ENCODE measurements around the gene NSMCE1. TPM values are rescaled to one million over a fixed set of nuclear protein-coding genes. Genes with fewer than 3 reads are reported as not detected.

NSMCE1 gene
- total RNA-seq, 1 donor from 2014 or later: 61.0 TPM

DNA sequence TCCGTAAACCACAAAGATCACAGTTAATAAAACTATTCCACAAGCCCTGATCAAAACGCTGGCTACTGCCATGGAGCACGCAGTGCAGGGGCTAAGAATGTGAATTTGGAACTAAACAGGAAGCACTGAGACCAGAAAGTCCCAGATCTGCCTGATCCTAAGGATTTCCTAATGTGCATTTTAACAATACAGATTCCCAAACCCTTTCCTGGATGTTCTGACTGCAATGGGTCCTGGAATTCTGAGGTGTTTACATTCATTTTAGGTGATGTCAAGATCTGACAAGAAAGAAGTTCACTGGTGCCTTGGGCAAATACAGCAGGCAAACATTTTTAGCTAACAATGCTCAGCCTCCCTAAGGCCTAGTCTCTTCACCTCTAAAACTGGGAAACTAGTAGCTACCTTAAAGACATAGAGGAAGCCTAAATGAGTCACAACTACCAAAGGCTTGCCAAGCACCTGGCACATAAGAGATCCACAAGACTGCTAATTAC, 10.3 kb downstream of the NSMCE1 start:
- Mint-ChIP-seq H3K4me1 (peaks cover 71% of the 10 kb centered on the region), H3K4me3 (no peak overlapping the region), H3K9me3 (peaks cover under 1% of the 10 kb centered on the region), H3K27ac (no peak overlapping the region), H3K27me3 (no peaks in the 10 kb centered on the region), H3K36me3 (ENCODE audit: low read depth) (peaks cover 45% of the 10 kb centered on the region)
- ChIA-PET POLR2A (no interaction called here), CTCF (interaction anchor here (1.2 kb wide), 1 partner anchor 57 kb away, joined by 3 read pairs; no protein-coding TSS in a partner anchor)
- TF ChIP-seq, protein P1, sequence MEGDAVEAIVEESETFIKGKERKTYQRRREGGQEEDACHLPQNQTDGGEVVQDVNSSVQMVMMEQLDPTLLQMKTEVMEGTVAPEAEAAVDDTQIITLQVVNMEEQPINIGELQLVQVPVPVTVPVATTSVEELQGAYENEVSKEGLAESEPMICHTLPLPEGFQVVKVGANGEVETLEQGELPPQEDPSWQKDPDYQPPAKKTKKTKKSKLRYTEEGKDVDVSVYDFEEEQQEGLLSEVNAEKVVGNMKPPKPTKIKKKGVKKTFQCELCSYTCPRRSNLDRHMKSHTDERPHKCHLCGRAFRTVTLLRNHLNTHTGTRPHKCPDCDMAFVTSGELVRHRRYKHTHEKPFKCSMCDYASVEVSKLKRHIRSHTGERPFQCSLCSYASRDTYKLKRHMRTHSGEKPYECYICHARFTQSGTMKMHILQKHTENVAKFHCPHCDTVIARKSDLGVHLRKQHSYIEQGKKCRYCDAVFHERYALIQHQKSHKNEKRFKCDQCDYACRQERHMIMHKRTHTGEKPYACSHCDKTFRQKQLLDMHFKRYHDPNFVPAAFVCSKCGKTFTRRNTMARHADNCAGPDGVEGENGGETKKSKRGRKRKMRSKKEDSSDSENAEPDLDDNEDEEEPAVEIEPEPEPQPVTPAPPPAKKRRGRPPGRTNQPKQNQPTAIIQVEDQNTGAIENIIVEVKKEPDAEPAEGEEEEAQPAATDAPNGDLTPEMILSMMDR (IDR thresholded peaks at IDR 0.05): no peak
- ATAC-seq (ENCODE audit: low read depth) (no peak), DNase-seq (no peak)
- intact Hi-C loops (cut with micrococcal nuclease): no loop called here

DNA sequence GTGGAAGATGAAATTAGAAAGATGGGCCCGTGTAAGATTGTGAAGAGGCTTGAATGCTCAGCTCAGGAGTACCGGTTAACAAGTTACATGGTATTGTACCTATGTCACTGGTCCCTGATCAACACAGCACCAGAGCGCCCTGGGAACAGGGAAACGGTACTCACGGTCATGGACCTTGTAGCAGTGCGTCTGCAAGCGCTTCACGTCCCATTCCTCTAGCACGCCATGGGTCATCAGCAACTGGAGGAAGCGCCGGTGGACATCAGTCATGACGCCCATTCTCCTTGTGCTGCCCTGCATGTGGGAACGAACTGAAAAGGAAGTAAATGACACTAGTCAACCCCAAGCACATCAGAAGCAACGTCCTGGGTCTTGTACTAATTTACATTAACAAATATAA, 11.3 kb downstream of the NSMCE1 start:
- no peaks in the 10 kb centered on the region for H3K27me3 Mint-ChIP-seq
- H3K4me1 Mint-ChIP-seq: peaks cover 68% of the 10 kb centered on the region
- no peak overlapping the region for H3K27ac Mint-ChIP-seq
- no peak for DNase-seq
- no peak for ATAC-seq (ENCODE audit: low read depth)
- ChIA-PET CTCF (interaction anchor here (0.7 kb wide), 2 partner anchors 21 to 23 kb away, joined by 3 read pairs; no protein-coding TSS in a partner anchor), POLR2A (interaction anchor here (0.5 kb wide), 1 partner anchor 99 kb away, joined by 6 read pairs; no protein-coding TSS in a partner anchor)
- H3K36me3 Mint-ChIP-seq (ENCODE audit: low read depth): peaks cover 48% of the 10 kb centered on the region
- no peaks in the 10 kb centered on the region for H3K9me3 Mint-ChIP-seq
- no peak overlapping the region for H3K4me3 Mint-ChIP-seq
- TF ChIP-seq, protein P1 (IDR thresholded peaks at IDR 0.05): no peak
- intact Hi-C loops (cut with micrococcal nuclease): no loop called here

DNA sequence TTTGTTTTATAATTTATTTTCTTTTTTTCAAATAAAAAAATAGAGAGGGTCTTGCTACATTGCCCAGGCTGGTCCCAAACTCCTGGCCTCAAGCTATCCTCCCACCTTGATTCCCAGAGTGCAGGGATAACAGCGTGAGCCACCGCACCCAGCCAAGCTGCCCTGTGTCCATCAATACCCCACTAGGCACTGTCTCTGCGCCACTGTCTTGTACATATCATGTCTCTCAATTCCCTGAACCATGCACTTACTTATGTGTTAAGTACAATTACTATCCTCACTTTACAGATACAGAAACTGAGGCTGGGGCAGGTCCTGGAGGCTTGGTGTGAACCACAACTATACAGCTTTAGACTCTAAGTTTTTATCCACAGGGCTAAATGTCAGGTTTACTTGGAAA, 11.7 kb downstream of the NSMCE1 start:
- DNase-seq (no peak), ATAC-seq (ENCODE audit: low read depth) (no peak)
- Mint-ChIP-seq H3K9me3 (no peaks in the 10 kb centered on the region), H3K36me3 (ENCODE audit: low read depth) (peaks cover 50% of the 10 kb centered on the region), H3K27me3 (no peaks in the 10 kb centered on the region), H3K4me1 (peaks cover 67% of the 10 kb centered on the region), H3K4me3 (no peak overlapping the region), H3K27ac (no peak overlapping the region)
- TF ChIP-seq, protein P1 (IDR thresholded peaks at IDR 0.05): no peak
- CTCF ChIA-PET: interaction anchor here (0.7 kb wide), 2 partner anchors 20 to 22 kb away, joined by 3 read pairs; no protein-coding TSS in a partner anchor
- POLR2A ChIA-PET: interaction anchor here (0.5 kb wide), 1 partner anchor 99 kb away, joined by 6 read pairs; no protein-coding TSS in a partner anchor
- intact Hi-C loops (cut with micrococcal nuclease): no loop called here

DNA sequence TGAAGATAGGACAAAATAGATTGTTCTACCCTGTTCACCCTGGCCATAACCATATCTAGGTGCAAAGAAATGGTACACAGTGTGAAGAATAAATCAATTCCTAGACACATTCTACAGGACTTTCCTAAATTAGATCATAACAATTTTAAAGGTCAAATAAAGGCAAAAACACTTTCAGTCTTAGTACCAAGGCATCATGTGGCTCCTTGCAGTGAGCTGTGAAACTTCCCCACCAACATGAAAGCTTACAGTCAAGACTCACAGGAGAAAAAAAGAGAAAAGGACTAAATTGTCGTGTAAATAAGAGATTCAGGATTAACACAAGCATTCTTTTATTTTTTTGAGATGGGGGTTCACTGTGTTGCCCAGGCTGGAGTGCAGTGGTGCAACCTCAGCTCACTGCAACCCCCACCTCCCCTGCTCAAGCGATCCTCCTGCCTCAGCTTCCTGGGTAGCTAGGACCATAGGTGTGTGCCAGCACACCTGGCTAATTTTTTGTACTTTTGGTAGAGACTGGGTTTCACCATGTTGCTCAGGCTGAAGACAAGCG, 14.2 kb downstream of the NSMCE1 start:
- Mint-ChIP-seq H3K36me3 (ENCODE audit: low read depth) (peaks cover 63% of the 10 kb centered on the region), H3K4me3 (peak overlapping the region; percentile 65), H3K9me3 (no peaks in the 10 kb centered on the region), H3K27me3 (no peaks in the 10 kb centered on the region), H3K4me1 (peaks cover 68% of the 10 kb centered on the region), H3K27ac (peak overlapping the region; percentile 88)
- ATAC-seq (ENCODE audit: low read depth) (peak; percentile 82), DNase-seq (no peak)
- POLR2A ChIA-PET: interaction anchor here (0.6 to 5.5 kb wide), 21 partner anchors 8 to 201 kb away, joined by 3 to 52 read pairs (median 8); partner anchors contain the start of genes IL21R and NSMCE1
- intact Hi-C loops (cut with micrococcal nuclease): loop anchor here (1.0 to 5.0 kb wide), 4 partner anchors 11 to 63 kb away; partner anchors contain the start of gene NSMCE1
- CTCF ChIA-PET: interaction anchor here (0.7 to 1.6 kb wide), 4 partner anchors 20 to 114 kb away, joined by 3 to 7 read pairs (median 3); no protein-coding TSS in a partner anchor
- TF ChIP-seq, protein P1 (IDR thresholded peaks at IDR 0.05): no peak

DNA sequence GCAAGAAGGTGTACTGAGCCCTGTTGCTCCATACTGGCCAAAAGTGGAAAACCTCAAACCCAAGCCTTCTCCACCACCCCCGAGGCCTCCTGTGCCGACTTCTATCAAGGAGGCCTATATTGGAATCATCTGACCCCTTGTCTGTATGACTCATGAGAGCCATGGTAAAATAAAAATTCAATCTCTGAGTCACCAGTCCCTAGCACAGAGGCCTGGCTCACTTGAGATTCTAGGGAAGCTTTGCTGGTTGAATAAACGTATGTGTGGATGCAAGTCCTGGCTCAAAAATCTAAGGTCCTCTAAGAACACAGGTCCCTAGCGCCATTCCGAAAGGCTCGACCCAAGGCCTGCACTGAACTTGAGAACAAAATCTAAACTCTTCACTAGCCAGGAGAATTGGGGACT, 15.0 kb downstream of the NSMCE1 start:
- TF ChIP-seq, protein P1 (IDR thresholded peaks at IDR 0.05): no peak
- POLR2A ChIA-PET: interaction anchor here (0.6 to 5.5 kb wide), 9 partner anchors 9 to 197 kb away, joined by 7 to 52 read pairs (median 14); partner anchors contain the start of gene NSMCE1
- ATAC-seq (ENCODE audit: low read depth): peak; percentile 40
- intact Hi-C loops (cut with micrococcal nuclease): loop anchor here (5.0 kb wide), 1 partner anchor 64 kb away; no protein-coding TSS in a partner anchor
- CTCF ChIA-PET: interaction anchor here (1.6 kb wide), 2 partner anchors 21 to 115 kb away, joined by 3 to 7 read pairs; no protein-coding TSS in a partner anchor
- H3K9me3 Mint-ChIP-seq: no peaks in the 10 kb centered on the region
- peaks cover 65% of the 10 kb centered on the region for H3K4me1 Mint-ChIP-seq
- H3K27me3 Mint-ChIP-seq: no peaks in the 10 kb centered on the region
- peak overlapping the region; percentile 65 for H3K4me3 Mint-ChIP-seq
- H3K36me3 Mint-ChIP-seq (ENCODE audit: low read depth): peaks cover 62% of the 10 kb centered on the region
- no peak for DNase-seq
- peak overlapping the region; percentile 88 for H3K27ac Mint-ChIP-seq
